HL-60 (cell line): Measurements from ENCODE around the gene ENSA.
"Not testable (repeated sequence)": the region's sequence is repeated elsewhere in the genome, so short reads cannot be mapped to it uniquely, and the experiment has no call there.

Source experiments
- DNase-seq, 2 experiments: peaks; one replicate each; pipeline ENCODE4 v3.0.0-alpha.2; 2010 to 2020; ENCODE audit warnings: low read depth in 1 of 2, low spot score in 1 of 2
- H3K27ac ChIP-seq: fragments of 250-450 bp; sonication (Bioruptor Pico); replicated peaks from 2 replicates; pipeline ENCODE4 v1.5.1; 2020; ENCODE audit warnings: mild to moderate bottlenecking, moderate library complexity
- H3K27me3 ChIP-seq: fragments of 250-450 bp; sonication (Bioruptor Pico); 2 replicates; pipeline ENCODE4 v1.5.1; 2021; ENCODE audit warnings: mild to moderate bottlenecking, moderate library complexity; ENCODE audit not compliant: insufficient read depth, poor library complexity, severe bottlenecking
- H3K4me3 ChIP-seq: replicated peaks from 2 replicates; pipeline ENCODE4 v1.5.1; 2011; ENCODE audit warnings: mild to moderate bottlenecking, control low read depth, low read length; ENCODE audit not compliant: insufficient read depth
- CTCF ChIP-seq: IDR thresholded peaks from one replicate; pipeline ENCODE4 v1.5.1; 2011; ENCODE audit warnings: low read length, control low read depth, inconsistent platforms; ENCODE audit not compliant: insufficient read depth
- GABPA ChIP-seq: IDR thresholded peaks from 2 replicates; pipeline ENCODE4 v1.6.1; 2012; ENCODE audit warnings: low read depth
- POLR2AphosphoS5 ChIP-seq: IDR thresholded peaks from 2 replicates; pipeline ENCODE4 v1.6.1; 2012; ENCODE audit warnings: low read depth
- REST ChIP-seq: IDR thresholded peaks from 2 replicates; pipeline ENCODE4 v1.6.1; 2012; ENCODE audit warnings: low read depth; ENCODE audit not compliant: insufficient replicate concordance
- SPI1 ChIP-seq: IDR thresholded peaks from 2 replicates; pipeline ENCODE4 v1.6.1; 2012; ENCODE audit warnings: low read depth, mild to moderate bottlenecking, borderline replicate concordance

ENSA gene

GRCh38 chr1:150582371-150582770 lies 47.0 kb downstream of the ENSA start:
- TF ChIP-seq SPI1 (no peak), REST (no peak), POLR2AphosphoS5 (no peak), CTCF (no peak), GABPA (no peak)
- DNase-seq: no peak

GRCh38 chr1:150581962-150582361 lies 47.5 kb downstream of the ENSA start:
- not testable (repeated sequence) for DNase-seq, H3K27ac ChIP-seq, H3K27me3 ChIP-seq, H3K4me3 ChIP-seq

More at GRCh38 chr1:150582371-150582770, 47.0 kb downstream of the ENSA start:
- Histone ChIP-seq H3K27me3 (no peaks in the 10 kb centered on the region), H3K4me3 (no peak overlapping the region), H3K27ac (no peak overlapping the region)

GRCh38 chr1:150581437-150581836 lies 48.0 kb downstream of the ENSA start:
- DNase-seq, H3K4me3 ChIP-seq, H3K27ac ChIP-seq, H3K27me3 ChIP-seq: not testable (repeated sequence)

- H3K4me3 ChIP-seq, H3K27me3 ChIP-seq, H3K27ac ChIP-seq, DNase-seq: not testable (repeated sequence)
These were observed 48.4 kb downstream of the ENSA start for GRCh38 chr1:150580966-150581365.

GRCh38 chr1:150579945-150580642 lies 49.3 kb downstream of the ENSA start:
- Histone ChIP-seq H3K27ac (peak overlapping the region; percentile 99), H3K4me3 (peak overlapping the region; percentile 44), H3K27me3 (no peaks in the 10 kb centered on the region)
- no peak for TF ChIP-seq REST
- no peak for TF ChIP-seq GABPA
- TF ChIP-seq CTCF: no peak
- TF ChIP-seq SPI1: no peak
- TF ChIP-seq POLR2AphosphoS5: no peak
- DNase-seq: no peak
